Measurements from ENCODE around the gene DMRTC1B. TPM values are rescaled to one million over a fixed set of nuclear protein-coding genes. Genes with fewer than 3 reads are reported as not detected.
"Not testable (repeated sequence)": the region's sequence is repeated elsewhere in the genome, so short reads cannot be mapped to it uniquely, and the experiment has no call there.

The DMRTC1B gene
- total RNA-seq, 3 donors from 2014 or later: not detected

- H3K4me3 Mint-ChIP-seq; H3K36me3 Mint-ChIP-seq (ENCODE audit: insufficient read depth); H3K27me3 Mint-ChIP-seq (ENCODE audit: low read depth); H3K9me3 Mint-ChIP-seq; DNase-seq; ATAC-seq; H3K4me1 Mint-ChIP-seq (ENCODE audit: low read depth): not testable (repeated sequence)
Observed at GRCh38 chrX:72830701-72831100, 54.0 kb downstream of the DMRTC1B start.

GRCh38 chrX:72837532-72837931, 60.8 kb downstream of the DMRTC1B start:
- not testable (repeated sequence) for DNase-seq; H3K9me3 Mint-ChIP-seq; H3K4me3 Mint-ChIP-seq; ATAC-seq; H3K4me1 Mint-ChIP-seq (ENCODE audit: low read depth); H3K36me3 Mint-ChIP-seq (ENCODE audit: insufficient read depth); H3K27me3 Mint-ChIP-seq (ENCODE audit: low read depth)

- not testable (repeated sequence) for ATAC-seq; DNase-seq; H3K27me3 Mint-ChIP-seq (ENCODE audit: low read depth); H3K4me3 Mint-ChIP-seq; H3K36me3 Mint-ChIP-seq (ENCODE audit: insufficient read depth); H3K9me3 Mint-ChIP-seq; H3K4me1 Mint-ChIP-seq (ENCODE audit: low read depth)
Observed at GRCh38 chrX:72882898-72883297, 106.2 kb downstream of the DMRTC1B start.

- not testable (repeated sequence) for H3K4me3 Mint-ChIP-seq; H3K9me3 Mint-ChIP-seq; ATAC-seq; DNase-seq; H3K4me1 Mint-ChIP-seq (ENCODE audit: low read depth); H3K27me3 Mint-ChIP-seq (ENCODE audit: low read depth); H3K36me3 Mint-ChIP-seq (ENCODE audit: insufficient read depth)
Observed at GRCh38 chrX:72889740-72890139, 113.0 kb downstream of the DMRTC1B start.

Other genes starting within 250 kb of the DMRTC1B start
- 10 to 100 TPM; 15.9 to 19.6 (median 18.1) TPM for gene HDAC8, start 204.0 kb upstream of the DMRTC1B start, total RNA-seq
- 1 to 10 TPM; 3.1 to 9.3 (median 5.9) TPM for gene PHKA1, start 62.6 kb upstream of the DMRTC1B start, total RNA-seq
- not detected for gene FAM236B, start 5.8 kb downstream of the DMRTC1B start, total RNA-seq
- gene FAM236D, start 31.3 kb downstream of the DMRTC1B start, total RNA-seq: not detected
- not detected for gene FAM236C, start 135.7 kb downstream of the DMRTC1B start, total RNA-seq
- gene FAM236A, start 161.3 kb downstream of the DMRTC1B start, total RNA-seq: not detected
- gene DMRTC1, start 166.9 kb downstream of the DMRTC1B start, total RNA-seq: not detected
- not detected for gene PABPC1L2B, start 226.0 kb downstream of the DMRTC1B start, total RNA-seq